HG03520 (cell line): ENCODE data around the gene DMXL2.
"Not testable (repeated sequence)": the region's sequence is repeated elsewhere in the genome, so short reads cannot be mapped to it uniquely, and the experiment has no call there.

Experiments used
- ATAC-seq: cut with Tn5 transposase; IDR thresholded peaks from one replicate; pipeline ENCODE4 v1.9.1; 2021; ENCODE audit warnings: mild to moderate bottlenecking, moderate library complexity; ENCODE audit not compliant: unreplicated experiment

The DMXL2 gene

GRCh38 chr15:51423040-51423439 is 199.5 kb downstream of the DMXL2 start:
- not testable (repeated sequence) for ATAC-seq

GRCh38 chr15:51416129-51416528 is 206.4 kb downstream of the DMXL2 start:
- no peak for ATAC-seq

- no peak for ATAC-seq
Observed at GRCh38 chr15:51414256-51414860, 208.2 kb downstream of the DMXL2 start.

- ATAC-seq, result no peak
Observed at GRCh38 chr15:51405693-51406523, 216.7 kb downstream of the DMXL2 start.

GRCh38 chr15:51403946-51404695 is 218.4 kb downstream of the DMXL2 start:
- no peak for ATAC-seq

GRCh38 chr15:51403072-51403878 is 219.3 kb downstream of the DMXL2 start:
- no peak for ATAC-seq

- ATAC-seq, result no peak
Observed at GRCh38 chr15:51401872-51402517, 220.6 kb downstream of the DMXL2 start.

- no peak for ATAC-seq
Observed at GRCh38 chr15:51401051-51401780, 221.4 kb downstream of the DMXL2 start.

GRCh38 chr15:51398626-51399025 is 223.9 kb downstream of the DMXL2 start:
- ATAC-seq, result no peak
